Sigmoid colon (tissue), 4 donors: ENCODE results near the gene JAK2.
"Not testable (repeated sequence)": the region's sequence is repeated elsewhere in the genome, so short reads cannot be mapped to it uniquely, and the experiment has no call there.

Experiments used
- CTCF ChIP-seq, 4 experiments: fragments of 450-650 bp in 3 of 4; fragments of 200-600 bp in 1 of 4; IDR thresholded peaks; one replicate each; pipeline ENCODE4 v1.5.1; 2016 to 2019; ENCODE audit warnings: antibody characterized with exemption in 4 of 4, mild to moderate bottlenecking in 3 of 4, moderate library complexity in 2 of 4
- EP300 ChIP-seq, 4 donors: sonication (generic); formaldehyde crosslinking; IDR thresholded peaks; one replicate each; pipeline ENCODE4 v1.6.1; 2017; ENCODE audit warnings: antibody characterized with exemption in 4 of 4

GRCh38 chr9:4942042-4942691 lies 42.9 kb upstream of the JAK2 start:
- not testable (repeated sequence) for TF ChIP-seq CTCF, EP300 (IDR thresholded peaks at IDR 0.05)
